Skeletal muscle tissue (tissue), 4 donors: ENCODE results near the gene NKX1-2. TPM values are rescaled to one million over a fixed set of nuclear protein-coding genes. Genes with fewer than 3 reads are reported as not detected.

Source experiments
- H3K27ac ChIP-seq: one replicate; pipeline ENCODE4 v1.7.0; 2013; ENCODE audit warnings: mild to moderate bottlenecking, low read depth, low read length, inconsistent platforms
- H3K27me3 ChIP-seq, 3 donors: one replicate each; pipeline ENCODE4 v1.7.0; 2013; ENCODE audit warnings: low read length in 3 of 3; ENCODE audit not compliant: control insufficient read depth in 3 of 3, insufficient read depth in 3 of 3
- H3K36me3 ChIP-seq, 3 donors: one replicate each; pipeline ENCODE4 v1.7.0; 2013; ENCODE audit warnings: low read length in 3 of 3; ENCODE audit not compliant: control insufficient read depth in 3 of 3, insufficient read depth in 3 of 3
- H3K4me1 ChIP-seq, 3 donors: one replicate each; pipeline ENCODE4 v1.7.0; 2013; ENCODE audit warnings: low read length in 3 of 3, mild to moderate bottlenecking in 3 of 3; ENCODE audit not compliant: control insufficient read depth in 3 of 3, insufficient read depth in 3 of 3
- H3K4me3 ChIP-seq, 3 donors: one replicate each; pipeline ENCODE4 v1.7.0; 2013; ENCODE audit warnings: low read length in 3 of 3
- H3K9ac ChIP-seq, 3 donors: one replicate each; pipeline ENCODE4 v1.7.0; 2013; ENCODE audit warnings: low read length in 3 of 3, mild to moderate bottlenecking in 3 of 3, moderate library complexity in 2 of 3, low read depth in 1 of 3
- H3K9me3 ChIP-seq, 3 donors: one replicate each; pipeline ENCODE4 v1.7.0; 2013; ENCODE audit warnings: low read length in 3 of 3; ENCODE audit not compliant: control insufficient read depth in 3 of 3
- total RNA-seq: library from RNA; depleted of rRNA; stranded (reverse); fragments of >200 nt; gene quantifications from one replicate; pipeline ENCODE4 v1.2.3, GENCODE V29; 2014
- donor health status: Osteomylitis.

The NKX1-2 gene
- total RNA-seq, 1 donor from 2014 or later, result not detected

- Histone ChIP-seq H3K27ac (no peak overlapping the region), H3K27me3 (no peaks in the 10 kb centered on the region), H3K4me1 (peaks cover 0 to 7% (median 0%) of the 10 kb centered on the region in 3 donors), H3K36me3 (no peaks in the 10 kb centered on the region), H3K9me3 (no peaks in the 10 kb centered on the region), H3K9ac (no peak overlapping the region), H3K4me3 (no peak overlapping the region)
These were observed 42.4 kb upstream of the NKX1-2 start for GRCh38 chr10:124492266-124492665.

- Histone ChIP-seq H3K4me1 (peaks cover 0 to 3% (median 0%) of the 10 kb centered on the region in 3 donors), H3K27me3 (no peaks in the 10 kb centered on the region), H3K36me3 (peaks cover 0 to 2% (median 0%) of the 10 kb centered on the region in 3 donors), H3K27ac (no peak overlapping the region), H3K9ac (no peak overlapping the region), H3K9me3 (no peaks in the 10 kb centered on the region), H3K4me3 (no peak overlapping the region)
These were observed 41.3 kb upstream of the NKX1-2 start for GRCh38 chr10:124491105-124491504.

- Histone ChIP-seq H3K27ac (no peak overlapping the region), H3K9me3 (no peaks in the 10 kb centered on the region), H3K4me3 (no peak overlapping the region), H3K27me3 (no peaks in the 10 kb centered on the region), H3K36me3 (peaks cover 0 to 2% (median 0%) of the 10 kb centered on the region in 3 donors), H3K4me1 (no peaks in the 10 kb centered on the region), H3K9ac (no peak overlapping the region)
These were observed 36.8 kb upstream of the NKX1-2 start for GRCh38 chr10:124486635-124487034.

- Histone ChIP-seq H3K9me3 (no peaks in the 10 kb centered on the region), H3K27me3 (no peaks in the 10 kb centered on the region), H3K4me1 (no peaks in the 10 kb centered on the region), H3K27ac (no peak overlapping the region), H3K4me3 (no peak overlapping the region), H3K9ac (no peak overlapping the region), H3K36me3 (peaks cover 0 to 2% (median 0%) of the 10 kb centered on the region in 3 donors)
These were observed 34.8 kb upstream of the NKX1-2 start for GRCh38 chr10:124484661-124485060.

- H3K27ac ChIP-seq, result no peak overlapping the region
- H3K27me3 ChIP-seq, result no peaks in the 10 kb centered on the region
- H3K4me1 ChIP-seq, result no peaks in the 10 kb centered on the region
- H3K9ac ChIP-seq, result no peak overlapping the region
- peaks cover 0 to 2% (median 0%) of the 10 kb centered on the region in 3 donors for H3K36me3 ChIP-seq
- no peak overlapping the region for H3K4me3 ChIP-seq
- H3K9me3 ChIP-seq, result no peaks in the 10 kb centered on the region
These were observed 34.2 kb upstream of the NKX1-2 start for GRCh38 chr10:124484031-124484430.

- H3K9ac ChIP-seq, result no peak overlapping the region
- H3K36me3 ChIP-seq, result peaks cover 0 to 2% (median 0%) of the 10 kb centered on the region in 3 donors
- H3K27ac ChIP-seq, result no peak overlapping the region
- H3K9me3 ChIP-seq, result no peaks in the 10 kb centered on the region
- H3K27me3 ChIP-seq, result no peaks in the 10 kb centered on the region
- H3K4me3 ChIP-seq, result no peak overlapping the region
- H3K4me1 ChIP-seq, result no peaks in the 10 kb centered on the region
These were observed 33.0 kb upstream of the NKX1-2 start for GRCh38 chr10:124482876-124483275.

- Histone ChIP-seq H3K36me3 (peaks cover 0 to 2% (median 0%) of the 10 kb centered on the region in 3 donors), H3K9me3 (no peaks in the 10 kb centered on the region), H3K27me3 (no peaks in the 10 kb centered on the region), H3K4me1 (no peaks in the 10 kb centered on the region), H3K4me3 (no peak overlapping the region), H3K27ac (no peak overlapping the region), H3K9ac (no peak overlapping the region)
These were observed 32.5 kb upstream of the NKX1-2 start for GRCh38 chr10:124482236-124482800.

- Histone ChIP-seq H3K36me3 (peaks cover 0 to 1% (median 0%) of the 10 kb centered on the region in 3 donors), H3K27me3 (no peaks in the 10 kb centered on the region), H3K27ac (no peak overlapping the region), H3K4me3 (no peak overlapping the region), H3K4me1 (no peaks in the 10 kb centered on the region), H3K9me3 (no peaks in the 10 kb centered on the region), H3K9ac (no peak overlapping the region)
These were observed 31.9 kb upstream of the NKX1-2 start for GRCh38 chr10:124481717-124482116.

GRCh38 chr10:124480860-124481259 lies 31.0 kb upstream of the NKX1-2 start:
- Histone ChIP-seq H3K4me1 (no peaks in the 10 kb centered on the region), H3K9ac (no peak overlapping the region), H3K9me3 (no peaks in the 10 kb centered on the region)

GRCh38 chr10:124478515-124478914 lies 28.7 kb upstream of the NKX1-2 start:
- H3K27ac ChIP-seq, result no peak overlapping the region
- H3K9ac ChIP-seq, result no peak overlapping the region
- H3K4me3 ChIP-seq, result no peak overlapping the region
- no peaks in the 10 kb centered on the region for H3K36me3 ChIP-seq
- no peaks in the 10 kb centered on the region for H3K27me3 ChIP-seq
- no peaks in the 10 kb centered on the region for H3K9me3 ChIP-seq
- H3K4me1 ChIP-seq, result no peaks in the 10 kb centered on the region

More at GRCh38 chr10:124480860-124481259, 31.0 kb upstream of the NKX1-2 start:
- H3K36me3 ChIP-seq, result no peaks in the 10 kb centered on the region
- H3K27ac ChIP-seq, result no peak overlapping the region
- H3K27me3 ChIP-seq, result no peaks in the 10 kb centered on the region
- H3K4me3 ChIP-seq, result no peak overlapping the region
